K562 (cell line): ENCODE results near the gene STAB2. TPM values are rescaled to one million over a fixed set of nuclear protein-coding genes. Genes with fewer than 3 reads are reported as not detected.

Source experiments
- ATAC-seq: fragments of 200-7000 bp; cut with Tn5 transposase; 3 replicates; pipeline ENCODE4 v1.9.1; 2020; ENCODE audit warnings: moderate library complexity
- BruUV-seq: library from RNA; stranded (reverse); fragments of 400-500 nt; replicated peaks from 2 replicates; lab custom pipeline; 2021; lab: Mats Ljungman, UMichigan
- CTCF ChIA-PET: fragments of 300-600 bp; formaldehyde crosslinking; extraction: SDS; loops from one replicate; lab custom pipeline; 2021; ENCODE audit warnings: low intra/inter-chr PET ratio; lab: Yijun Ruan, JAX
- POLR2A ChIA-PET: fragments of 300-600, 350-650 bp; sonication (Branson Sonifier 250); formaldehyde crosslinking; extraction: SDS; loops from one replicate; lab custom pipeline; 2021; ENCODE audit warnings: antibody characterized with exemption, inconsistent platforms; lab: Yijun Ruan, JAX
- DNase-seq, 4 experiments: peaks; one replicate each; pipeline versions ENCODE4 v3.0.0 to v3.0.0-alpha.2; 2011 to 2018; ENCODE audit warnings: low spot score in 3 of 4, mixed read lengths in 3 of 4; ENCODE audit errors: extremely low read depth in 1 of 4
- FAIRE-seq: peaks from 2 replicates; lab custom pipeline; 2011; peaks lifted over from hg19 to GRCh38; lab: Jason Lieb, UNC
- H2AFZ ChIP-seq: 2 replicates; pipeline ENCODE4 v1.6.0; 2011; ENCODE audit warnings: low read depth, low read length, control low read depth, inconsistent platforms
- H3K27ac ChIP-seq: fragments of 200-600 bp; 3 replicates; pipeline ENCODE4 v1.8.0; 2011; ENCODE audit warnings: low read depth, mild to moderate bottlenecking, control low read depth, inconsistent platforms, low read length, moderate library complexity, mixed read lengths; ENCODE audit errors: extremely low read depth
- H3K27me3 ChIP-seq, 2 experiments: fragments of 300-600 bp in 1 of 2; 2 replicates in 1 of 2; 3 replicates in 1 of 2; pipeline versions ENCODE4 v1.6.0 to v1.8.0; 2011; ENCODE audit warnings: inconsistent platforms in 2 of 2, low read length in 2 of 2, mild to moderate bottlenecking in 1 of 2, mixed read lengths in 1 of 2, moderate library complexity in 1 of 2; ENCODE audit not compliant: control insufficient read depth in 2 of 2, insufficient read depth in 2 of 2
- H3K36me3 ChIP-seq: fragments of 300-600 bp; 3 replicates; pipeline ENCODE4 v1.8.0; 2011; ENCODE audit warnings: mild to moderate bottlenecking, low read length, inconsistent platforms; ENCODE audit not compliant: control insufficient read depth, insufficient read depth
- H3K4me1 ChIP-seq, 2 experiments: fragments of 200-600 bp in 1 of 2; replicated peaks in 1 of 2; 2 replicates in 1 of 2; 3 replicates in 1 of 2; pipeline versions ENCODE4 v1.5.1 to v1.8.0; 2011; ENCODE audit warnings: inconsistent platforms in 2 of 2, low read length in 2 of 2, mild to moderate bottlenecking in 1 of 2, mixed read lengths in 1 of 2, moderate library complexity in 1 of 2; ENCODE audit not compliant: control insufficient read depth in 2 of 2, insufficient read depth in 2 of 2
- H3K4me2 ChIP-seq: 2 replicates; pipeline ENCODE4 v1.6.1; 2011; ENCODE audit warnings: low read length, control low read depth, inconsistent platforms, mixed read lengths; ENCODE audit not compliant: insufficient read depth
- H3K4me3 ChIP-seq: fragments of 200-600 bp; sonication (generic), shearing (Covaris generic); 2 replicates; pipeline ENCODE4 v1.5.1; 2016; ENCODE audit warnings: control low read depth, inconsistent platforms
- H3K79me2 ChIP-seq: fragments of 200-600 bp; 3 replicates; pipeline ENCODE4 v1.8.0; 2011; ENCODE audit warnings: low read length, inconsistent platforms; ENCODE audit not compliant: control insufficient read depth, insufficient read depth
- H3K9ac ChIP-seq, 2 experiments: 2 replicates each; pipeline versions ENCODE4 v1.6.0 to v1.6.1; 2011; ENCODE audit warnings: low read depth in 2 of 2, low read length in 2 of 2, control low read depth in 1 of 2, inconsistent platforms in 1 of 2, mild to moderate bottlenecking in 1 of 2, mixed read lengths in 1 of 2; ENCODE audit not compliant: insufficient read depth in 1 of 2
- H3K9me1 ChIP-seq: one replicate; pipeline ENCODE4 v1.6.0; 2011; ENCODE audit warnings: inconsistent platforms, mild to moderate bottlenecking, low read length, moderate library complexity; ENCODE audit not compliant: control insufficient read depth, insufficient read depth
- H3K9me3 ChIP-seq: replicated peaks from 2 replicates; pipeline ENCODE4 v1.5.1; 2011; ENCODE audit warnings: low read depth, low read length, inconsistent platforms; ENCODE audit not compliant: control insufficient read depth, insufficient read depth
- H4K20me1 ChIP-seq: replicated peaks from 2 replicates; pipeline ENCODE4 v1.6.1; 2011; ENCODE audit warnings: low read length, inconsistent platforms, mixed read lengths; ENCODE audit not compliant: control insufficient read depth, insufficient read depth
- CREM ChIP-seq: IDR thresholded peaks from 2 replicates; pipeline ENCODE4 v1.6.1; 2014; ENCODE audit warnings: antibody characterized with exemption, low read depth
- FOS ChIP-seq: IDR thresholded peaks from 3 replicates; pipeline ENCODE4 v1.6.1; 2011; ENCODE audit not compliant: insufficient read length; ENCODE audit errors: extremely low read depth
- HNRNPLL ChIP-seq: fragments of 200-400 bp; formaldehyde crosslinking; IDR thresholded peaks from 2 replicates; pipeline ENCODE4 v1.6.1; 2017; ENCODE audit warnings: low read length, low read depth, mild to moderate bottlenecking; ENCODE audit not compliant: poor library complexity, severe bottlenecking
- IRF2 ChIP-seq: sonication (generic); formaldehyde crosslinking; IDR thresholded peaks from 2 replicates; pipeline ENCODE4 v1.8.1; 2022; ENCODE audit warnings: mild to moderate bottlenecking, missing genetic modification reagents
- POLR2B ChIP-seq: fragments of 450-650 bp; IDR thresholded peaks from 2 replicates; pipeline ENCODE4 v1.6.1; 2018; ENCODE audit warnings: low read depth; ENCODE audit not compliant: partially characterized antibody
- SMARCA4 ChIP-seq: fragments of 450-650 bp; IDR thresholded peaks from 2 replicates; pipeline ENCODE4 v1.6.1; 2016
- SMARCB1 ChIP-seq: IDR thresholded peaks from 2 replicates; pipeline ENCODE4 v1.6.1; 2011; ENCODE audit warnings: improper control_type of control experiment, low read depth; ENCODE audit not compliant: insufficient read length
- ZFP1 ChIP-seq: fragments of 450-650 bp; formaldehyde crosslinking; IDR thresholded peaks from 2 replicates; pipeline ENCODE4 v1.4.0; 2020; ENCODE audit warnings: mild to moderate bottlenecking, mixed read lengths
- ZFP36 ChIP-seq: fragments of 150-350 bp; IDR thresholded peaks from 2 replicates; pipeline ENCODE4 v1.6.1; 2018; ENCODE audit warnings: low read length, low read depth; ENCODE audit not compliant: partially characterized antibody
- ZKSCAN8 ChIP-seq: fragments of 200-800 bp; sonication (Bioruptor generic); IDR thresholded peaks from 2 replicates; pipeline ENCODE4 v1.6.1; 2016; ENCODE audit warnings: missing genetic modification characterization, missing compliant biosample characterization
- ZNF124 ChIP-seq: sonication (generic); formaldehyde crosslinking; IDR thresholded peaks from 2 replicates; pipeline ENCODE4 v1.8.1; 2022; ENCODE audit warnings: missing genetic modification reagents
- ZNF551 ChIP-seq: fragments of 250-450 bp; sonication (Bioruptor Pico); IDR thresholded peaks from 2 replicates; pipeline ENCODE4 v1.5.0; 2021; ENCODE audit warnings: mild to moderate bottlenecking, moderate library complexity
- ZNF586 ChIP-seq: fragments of 450-650 bp; formaldehyde crosslinking; conservative IDR thresholded peaks from 2 replicates; pipeline ENCODE4 v1.4.0; 2020; ENCODE audit warnings: mild to moderate bottlenecking, moderate library complexity
- WGBS: fragments of 100-300 bp; shearing (Covaris generic); methylation state at CpG from one replicate; pipeline ENCODE4 v1.1.6; 2016; ENCODE audit warnings: low coverage, mixed read lengths; ENCODE audit not compliant: insufficient coverage; ENCODE audit errors: missing lambda C conversion rate; 5-methylcytosine and 5-hydroxymethylcytosine counted together
- in situ Hi-C: fragments of 300-500 bp; cut with MboI; formaldehyde crosslinking; loops from 4 replicates; pipeline ENCODE4 v1.15.0; 2018; ENCODE audit warnings: inconsistent platforms, mixed read lengths
- intact Hi-C: fragments of 100-400 bp; cut with micrococcal nuclease; formaldehyde crosslinking; loops from 2 replicates; pipeline ENCODE4 v1.14.2; 2022
- polyA plus RNA-seq, 8 experiments: library from polyadenylated mRNA; depleted of rRNA in 4 of 8; stranded (reverse) in 5 of 8; unstranded in 3 of 8; fragments of >200 nt; fragmentation: Nextera tagmentation in 2 of 8; fragmentation: Illumina TruSeq in 1 of 8; extraction: Ambion mirVana in 2 of 8; extraction: Trizol in 1 of 8; gene quantifications; 2 replicates each; pipeline versions ENCODE4 v1.2.1 to v1.2.3, GENCODE V29; 2011 to 2014; ENCODE audit warnings: inconsistent platforms in 1 of 8, missing spikeins in 1 of 8
- total RNA-seq, 7 experiments: library from RNA; depleted of rRNA in 6 of 7; stranded (reverse); fragments of >200 nt in 6 of 7; fragmentation: Illumina TruSeq in 2 of 7; extraction: Trizol in 2 of 7; gene quantifications; 2 replicates each; pipeline versions ENCODE4 v1.2.1 to v1.2.3, GENCODE V29; 2011 to 2021; ENCODE audit warnings: low replicate concordance in 1 of 7
- TF ChIP-seq, protein P1 (sequence below): IDR thresholded peaks from 2 replicates; pipeline ENCODE4 v1.6.1; 2014; ENCODE audit warnings: antibody characterized with exemption
- TF ChIP-seq, protein P2 (sequence below): fragments of 250-450 bp; sonication (Bioruptor Pico); IDR thresholded peaks from 2 replicates; pipeline ENCODE4 v1.5.0; 2021

STAB2 gene
- total and polyA plus RNA-seq, 9 of the 15 experiments (the other 6 are each of a cell fraction or from before 2014, with no cell fraction given) = 0.10 TPM; not detected in 8

DNA sequence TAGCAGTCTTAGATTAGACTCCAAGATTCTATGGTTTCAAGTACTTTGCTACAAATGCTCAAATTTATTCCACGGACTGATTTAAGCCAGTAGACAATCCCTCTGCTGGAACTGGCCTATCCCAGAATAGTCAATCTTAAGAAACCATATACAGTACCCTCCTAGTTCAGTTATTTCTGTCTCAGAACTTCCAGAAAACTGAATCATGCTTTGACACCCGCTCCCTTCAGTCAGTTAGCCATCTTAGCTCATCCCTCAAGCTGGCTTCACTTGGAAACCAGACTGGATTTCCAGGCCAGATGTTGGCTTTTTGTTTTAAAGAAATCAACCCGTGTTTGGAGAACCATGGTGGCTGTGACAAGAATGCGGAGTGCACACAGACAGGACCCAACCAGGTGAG is 128.4 kb downstream of the STAB2 start:
- in situ Hi-C loops (no loop called here), intact Hi-C loops (no loop called here)
- Histone ChIP-seq H3K79me2 (no peaks in the 10 kb centered on the region), H3K27ac (no peak overlapping the region), H2AFZ (no peak overlapping the region), H3K4me1 (no peaks in the 10 kb centered on the region), H3K9me1 (no peaks in the 10 kb centered on the region), H3K27me3 (peaks cover 3 to 14% of the 10 kb centered on the region in 2 experiments; a peak in 4 of 5 replicates), H3K4me3 (no peak overlapping the region), H4K20me1 (no peaks in the 10 kb centered on the region), H3K9ac (no peak overlapping the region), H3K4me2 (no peak overlapping the region), H3K9me3 (no peaks in the 10 kb centered on the region), H3K36me3 (no peaks in the 10 kb centered on the region)
- DNase-seq (no peak), ATAC-seq (no peak), FAIRE-seq (no peak)
- TF ChIP-seq SMARCB1 (no peak), FOS (no peak), ZNF124 (no peak), SMARCA4 (no peak), ZNF551 (CRISPR knock-in tag) (no peak), CREM (no peak), ZNF586 (CRISPR knock-in tag) (no peak), POLR2B (no peak), IRF2 (CRISPR knock-in tag) (no peak), ZFP1 (CRISPR knock-in tag) (no peak), ZFP36 (no peak), ZKSCAN8 (no peak), HNRNPLL (no peak)
- TF ChIP-seq, protein P1, sequence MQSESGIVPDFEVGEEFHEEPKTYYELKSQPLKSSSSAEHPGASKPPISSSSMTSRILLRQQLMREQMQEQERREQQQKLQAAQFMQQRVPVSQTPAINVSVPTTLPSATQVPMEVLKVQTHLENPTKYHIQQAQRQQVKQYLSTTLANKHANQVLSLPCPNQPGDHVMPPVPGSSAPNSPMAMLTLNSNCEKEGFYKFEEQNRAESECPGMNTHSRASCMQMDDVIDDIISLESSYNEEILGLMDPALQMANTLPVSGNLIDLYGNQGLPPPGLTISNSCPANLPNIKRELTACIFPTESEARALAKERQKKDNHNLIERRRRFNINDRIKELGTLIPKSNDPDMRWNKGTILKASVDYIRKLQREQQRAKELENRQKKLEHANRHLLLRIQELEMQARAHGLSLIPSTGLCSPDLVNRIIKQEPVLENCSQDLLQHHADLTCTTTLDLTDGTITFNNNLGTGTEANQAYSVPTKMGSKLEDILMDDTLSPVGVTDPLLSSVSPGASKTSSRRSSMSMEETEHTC = no peak
- TF ChIP-seq, protein P2, sequence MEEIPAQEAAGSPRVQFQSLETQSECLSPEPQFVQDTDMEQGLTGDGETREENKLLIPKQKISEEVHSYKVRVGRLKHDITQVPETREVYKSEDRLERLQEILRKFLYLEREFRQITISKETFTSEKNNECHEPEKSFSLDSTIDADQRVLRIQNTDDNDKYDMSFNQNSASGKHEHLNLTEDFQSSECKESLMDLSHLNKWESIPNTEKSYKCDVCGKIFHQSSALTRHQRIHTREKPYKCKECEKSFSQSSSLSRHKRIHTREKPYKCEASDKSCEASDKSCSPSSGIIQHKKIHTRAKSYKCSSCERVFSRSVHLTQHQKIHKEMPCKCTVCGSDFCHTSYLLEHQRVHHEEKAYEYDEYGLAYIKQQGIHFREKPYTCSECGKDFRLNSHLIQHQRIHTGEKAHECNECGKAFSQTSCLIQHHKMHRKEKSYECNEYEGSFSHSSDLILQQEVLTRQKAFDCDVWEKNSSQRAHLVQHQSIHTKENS (CRISPR knock-in tag) = no peak
- WGBS = 0% methylated on average over 4 of the region's 4 CpGs
- no TSS peak for BruUV-seq
- CTCF ChIA-PET = no interaction called here
- POLR2A ChIA-PET = no interaction called here
